ENCODE data around the gene NFIX.
"Not testable (repeated sequence)": the region's sequence is repeated elsewhere in the genome, so short reads cannot be mapped to it uniquely, and the experiment has no call there.

NFIX gene

DNA sequence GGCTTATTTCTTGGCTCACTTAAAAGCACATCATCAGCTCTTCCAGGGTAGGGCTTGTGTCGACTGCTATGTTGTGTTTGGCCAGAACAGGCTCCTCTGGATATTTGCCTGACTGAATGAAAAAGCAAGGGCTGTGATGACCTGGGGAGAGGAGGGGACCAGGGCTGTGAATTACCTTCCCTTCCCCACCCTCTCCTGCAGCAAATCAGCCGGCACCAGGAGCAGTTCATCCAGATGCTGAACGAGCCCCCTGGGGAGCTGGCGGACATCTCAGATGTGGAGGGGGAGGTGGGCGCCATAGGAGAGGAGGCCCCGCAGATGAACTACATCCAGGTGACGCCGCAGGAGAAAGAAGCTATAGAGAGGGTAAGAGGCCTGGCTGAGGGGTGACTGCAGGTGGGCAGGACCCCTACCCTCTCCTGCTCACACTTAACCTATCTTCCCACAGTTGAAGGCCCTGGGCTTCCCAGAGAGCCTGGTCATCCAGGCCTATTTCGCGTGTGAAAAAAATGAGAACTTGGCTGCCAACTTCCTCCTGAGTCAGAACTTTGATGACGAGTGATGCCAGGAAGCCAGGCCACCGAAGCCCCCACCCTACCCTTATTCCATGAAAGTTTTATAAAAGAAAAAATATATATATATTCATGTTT is 42.7 kb upstream of the NFIX start:
- peaks cover 15% of the 10 kb centered on the region for H3K4me1 ChIP-seq (ENCODE audit: control insufficient read depth, insufficient read depth, low read length)
- H3K27me3 ChIP-seq (ENCODE audit: control insufficient read depth, insufficient read depth, low read length) = no peaks in the 10 kb centered on the region
- no peaks in the 10 kb centered on the region for H3K9me3 ChIP-seq (ENCODE audit: control insufficient read depth, insufficient read depth, low read length)
- no peak overlapping the region for H3K4me3 ChIP-seq (ENCODE audit: low read depth, low read length)
- H3K36me3 ChIP-seq (ENCODE audit: control insufficient read depth, insufficient read depth, low read length) = peaks cover 72% of the 10 kb centered on the region
- H3K27ac ChIP-seq (ENCODE audit: low read depth, low read length) = peak overlapping the region; percentile 47
- no peak overlapping the region; the same call in 1 of the 2 replicates for H3K9ac ChIP-seq (ENCODE audit: low read depth, low read length)

- peak overlapping the region; percentile 8 for H3K27ac ChIP-seq (ENCODE audit: low read depth, low read length)
- H3K27me3 ChIP-seq (ENCODE audit: control insufficient read depth, insufficient read depth, low read length) = no peaks in the 10 kb centered on the region
- no peak overlapping the region for H3K4me3 ChIP-seq (ENCODE audit: low read depth, low read length)
- H3K9ac ChIP-seq (ENCODE audit: low read depth, low read length) = no peak overlapping the region
- H3K36me3 ChIP-seq (ENCODE audit: control insufficient read depth, insufficient read depth, low read length) = peaks cover 65% of the 10 kb centered on the region
- H3K4me1 ChIP-seq (ENCODE audit: control insufficient read depth, insufficient read depth, low read length) = peaks cover 15% of the 10 kb centered on the region
- no peaks in the 10 kb centered on the region for H3K9me3 ChIP-seq (ENCODE audit: control insufficient read depth, insufficient read depth, low read length)
Measured at GRCh38 chr19:12953138-12953798, 42.0 kb upstream of the NFIX start.

GRCh38 chr19:12953799-12954611 is 41.3 kb upstream of the NFIX start:
- no peak overlapping the region for H3K4me3 ChIP-seq (ENCODE audit: low read depth, low read length)
- peaks cover 15% of the 10 kb centered on the region for H3K4me1 ChIP-seq (ENCODE audit: control insufficient read depth, insufficient read depth, low read length)
- H3K9me3 ChIP-seq (ENCODE audit: control insufficient read depth, insufficient read depth, low read length) = no peaks in the 10 kb centered on the region
- no peak overlapping the region for H3K9ac ChIP-seq (ENCODE audit: low read depth, low read length)
- H3K36me3 ChIP-seq (ENCODE audit: control insufficient read depth, insufficient read depth, low read length) = peaks cover 58% of the 10 kb centered on the region
- no peak overlapping the region for H3K27ac ChIP-seq (ENCODE audit: low read depth, low read length)
- no peaks in the 10 kb centered on the region for H3K27me3 ChIP-seq (ENCODE audit: control insufficient read depth, insufficient read depth, low read length)

DNA sequence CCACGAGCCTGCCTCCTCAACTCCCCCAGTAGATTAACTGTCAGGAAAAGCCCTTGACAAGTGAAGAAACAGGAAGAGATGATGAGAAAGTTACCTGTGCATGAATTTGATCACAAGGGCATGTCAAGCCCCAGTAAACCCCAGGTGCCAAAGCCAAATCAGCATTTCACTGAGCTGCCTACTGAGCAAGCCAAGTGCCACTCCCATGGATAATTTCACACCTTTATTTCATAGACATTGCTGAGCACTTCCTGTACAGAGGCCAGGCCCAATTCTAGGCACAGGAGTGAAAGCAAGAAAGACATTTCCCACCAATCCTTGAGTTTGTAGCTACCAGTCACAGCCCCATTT is 40.7 kb upstream of the NFIX start:
- H3K9ac ChIP-seq (ENCODE audit: low read depth, low read length) = no peak overlapping the region
- no peak overlapping the region for H3K4me3 ChIP-seq (ENCODE audit: low read depth, low read length)
- peaks cover 15% of the 10 kb centered on the region for H3K4me1 ChIP-seq (ENCODE audit: control insufficient read depth, insufficient read depth, low read length)
- no peaks in the 10 kb centered on the region for H3K9me3 ChIP-seq (ENCODE audit: control insufficient read depth, insufficient read depth, low read length)
- H3K36me3 ChIP-seq (ENCODE audit: control insufficient read depth, insufficient read depth, low read length) = peaks cover 52% of the 10 kb centered on the region
- H3K27ac ChIP-seq (ENCODE audit: low read depth, low read length) = no peak overlapping the region
- H3K27me3 ChIP-seq (ENCODE audit: control insufficient read depth, insufficient read depth, low read length) = no peaks in the 10 kb centered on the region

- Histone ChIP-seq H3K4me3 (ENCODE audit: low read depth, low read length) (peak overlapping the region; percentile 98), H3K36me3 (ENCODE audit: control insufficient read depth, insufficient read depth, low read length) (peaks cover 44% of the 10 kb centered on the region), H3K4me1 (ENCODE audit: control insufficient read depth, insufficient read depth, low read length) (peaks cover 15% of the 10 kb centered on the region)
- H3K9ac ChIP-seq (ENCODE audit: low read depth, low read length); H3K27me3 ChIP-seq (ENCODE audit: control insufficient read depth, insufficient read depth, low read length); H3K27ac ChIP-seq (ENCODE audit: low read depth, low read length); H3K9me3 ChIP-seq (ENCODE audit: control insufficient read depth, insufficient read depth, low read length): not testable (repeated sequence)
Measured at GRCh38 chr19:12955575-12955974, 39.7 kb upstream of the NFIX start.

DNA sequence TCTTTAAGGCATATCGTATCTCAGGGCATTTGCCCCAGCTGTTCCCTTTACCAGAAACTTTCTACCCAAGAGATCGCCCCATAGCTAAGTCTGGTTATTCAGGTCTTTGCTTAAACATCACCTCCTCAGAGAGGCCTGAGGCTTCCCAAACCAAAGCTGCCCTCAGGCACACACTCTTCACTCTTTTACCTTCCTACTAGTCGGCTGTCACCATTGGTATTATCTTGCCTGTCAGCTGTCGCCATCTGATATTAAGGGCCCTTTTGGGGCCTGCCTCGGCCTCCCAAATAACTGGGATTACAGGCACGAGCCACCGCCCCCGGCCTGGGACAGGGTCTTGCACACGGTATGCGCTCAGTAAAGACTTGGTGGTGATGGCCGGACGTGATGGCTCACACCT is 39.3 kb upstream of the NFIX start:
- peak overlapping the region; percentile 98 for H3K4me3 ChIP-seq (ENCODE audit: low read depth, low read length)
- H3K9me3 ChIP-seq (ENCODE audit: control insufficient read depth, insufficient read depth, low read length) = no peaks in the 10 kb centered on the region
- peaks cover 15% of the 10 kb centered on the region for H3K4me1 ChIP-seq (ENCODE audit: control insufficient read depth, insufficient read depth, low read length)
- peaks cover 39% of the 10 kb centered on the region for H3K36me3 ChIP-seq (ENCODE audit: control insufficient read depth, insufficient read depth, low read length)
- H3K9ac ChIP-seq (ENCODE audit: low read depth, low read length) = no peak overlapping the region
- no peak overlapping the region for H3K27ac ChIP-seq (ENCODE audit: low read depth, low read length)
- no peaks in the 10 kb centered on the region for H3K27me3 ChIP-seq (ENCODE audit: control insufficient read depth, insufficient read depth, low read length)

GRCh38 chr19:12956446-12957388 is 38.6 kb upstream of the NFIX start, which contains the start of gene GADD45GIP1:
Gene GADD45GIP1 (minus strand): TSS chr19:12957223. CDS start chr19:12957212, 11 bp downstream.
- H3K4me3 ChIP-seq (ENCODE audit: low read depth, low read length) = peak within 1 kb of the TSS; percentile 98
- H3K9me3 ChIP-seq (ENCODE audit: control insufficient read depth, insufficient read depth, low read length) = no peaks in the 10 kb centered on the region
- H3K9ac ChIP-seq (ENCODE audit: low read depth, low read length) = peak within 1 kb of the TSS; percentile 90
- H3K27me3 ChIP-seq (ENCODE audit: control insufficient read depth, insufficient read depth, low read length) = no peaks in the 10 kb centered on the region
- H3K27ac ChIP-seq (ENCODE audit: low read depth, low read length) = peak within 1 kb of the TSS; percentile 91
- H3K36me3 ChIP-seq (ENCODE audit: control insufficient read depth, insufficient read depth, low read length) = peaks cover 34% of the 10 kb centered on the region
- H3K4me1 ChIP-seq (ENCODE audit: control insufficient read depth, insufficient read depth, low read length) = peaks cover 15% of the 10 kb centered on the region

GRCh38 chr19:12957389-12957952 is 37.8 kb upstream of the NFIX start:
- peak overlapping the region; percentile 98 for H3K4me3 ChIP-seq (ENCODE audit: low read depth, low read length)
- H3K27ac ChIP-seq (ENCODE audit: low read depth, low read length) = peak overlapping the region; percentile 91
- peak overlapping the region; percentile 90; the same call in 1 of the 2 replicates for H3K9ac ChIP-seq (ENCODE audit: low read depth, low read length)
- H3K4me1 ChIP-seq (ENCODE audit: control insufficient read depth, insufficient read depth, low read length) = peaks cover 14% of the 10 kb centered on the region
- H3K36me3 ChIP-seq (ENCODE audit: control insufficient read depth, insufficient read depth, low read length) = peaks cover 28% of the 10 kb centered on the region
- not testable (repeated sequence) for H3K9me3 ChIP-seq (ENCODE audit: control insufficient read depth, insufficient read depth, low read length); H3K27me3 ChIP-seq (ENCODE audit: control insufficient read depth, insufficient read depth, low read length)

DNA sequence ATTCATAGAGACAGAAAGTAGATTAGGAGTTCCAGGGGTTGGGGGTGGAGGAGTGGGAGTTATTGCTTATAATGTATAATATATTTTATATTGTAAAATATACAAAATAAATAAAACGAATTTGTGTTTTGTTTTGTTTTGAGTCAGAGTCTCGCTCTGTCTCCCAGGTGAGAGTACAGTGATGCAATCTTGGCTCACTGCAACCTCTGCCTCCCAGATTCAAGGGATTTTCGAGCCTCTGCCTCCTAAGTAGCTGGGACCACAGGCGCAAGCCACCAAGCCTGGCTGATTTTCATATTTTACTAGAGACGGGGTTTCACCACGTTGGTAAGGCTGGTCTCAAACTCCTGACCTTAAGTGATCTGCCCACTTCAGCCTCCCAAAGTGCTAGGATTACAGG is 35.8 kb upstream of the NFIX start:
- no peak overlapping the region for H3K9ac ChIP-seq (ENCODE audit: low read depth, low read length)
- H3K36me3 ChIP-seq (ENCODE audit: control insufficient read depth, insufficient read depth, low read length) = peaks cover 8% of the 10 kb centered on the region
- H3K27ac ChIP-seq (ENCODE audit: low read depth, low read length) = no peak overlapping the region
- no peak overlapping the region for H3K4me3 ChIP-seq (ENCODE audit: low read depth, low read length)
- no peaks in the 10 kb centered on the region for H3K9me3 ChIP-seq (ENCODE audit: control insufficient read depth, insufficient read depth, low read length)
- no peaks in the 10 kb centered on the region for H3K27me3 ChIP-seq (ENCODE audit: control insufficient read depth, insufficient read depth, low read length)
- peaks cover 10% of the 10 kb centered on the region for H3K4me1 ChIP-seq (ENCODE audit: control insufficient read depth, insufficient read depth, low read length)
